Placental epithelial cell (primary cell): Measurements from ENCODE around the gene ODAD3. TPM values are rescaled to one million over a fixed set of nuclear protein-coding genes. Genes with fewer than 3 reads are reported as not detected.

ENCODE experiments used
- small RNA-seq: library from RNA; depleted of rRNA; stranded (forward); fragments of <200 nt; gene quantifications from one replicate; pipeline ENCODE3, GENCODE V24; 2012
- total RNA-seq: library from RNA; depleted of rRNA; stranded (reverse); fragments of >200 nt; gene quantifications from 2 replicates; pipeline ENCODE4 v1.2.3, GENCODE V29; 2012

ODAD3 gene
- total RNA-seq = under 0.01 TPM in 1 of 2 replicates, not detected in the other

GRCh38 chr19:11435057-11435832, at the start of gene ODAD3, which contains the start of gene PRKCSH:
Gene ODAD3 (minus strand): TSS chr19:11435121. CDS start chr19:11435016, 105 bp downstream.
Gene PRKCSH (plus strand): TSS chr19:11435635. CDS start chr19:11436118, 483 bp downstream.

GRCh38 chr19:11480715-11481533, 46.0 kb upstream of the ODAD3 start, which contains the start of gene ELAVL3:
Gene ELAVL3 (minus strand): TSS chr19:11481046. CDS start chr19:11480608, 438 bp downstream.

GRCh38 chr19:11418549-11419506, 16.1 kb downstream of the ODAD3 start, which contains the start of gene RGL3:
Gene RGL3 (minus strand): TSS chr19:11419314. CDS start chr19:11419278, 36 bp downstream.

GRCh38 chr19:11374433-11375142, 60.3 kb downstream of the ODAD3 start, which contains the start of gene SWSAP1:
Gene SWSAP1 (plus strand): TSS chr19:11374666. CDS start chr19:11374681, 15 bp downstream.

Small RNA genes within 50 kb of the gene (small RNA-seq; reads per million reads assigned to genes)
- gene RF00019 = not detected

Other genes with a start within 250 kb of the ODAD3 start
- gene KANK2, start 237.6 kb downstream of the ODAD3 start, total RNA-seq = 173 and 210 TPM in 2 replicates
- gene ANGPTL8, start 195.5 kb downstream of the ODAD3 start, total RNA-seq = 0.33 TPM in 1 of 2 replicates, not detected in the other
- gene DOCK6, start 172.6 kb downstream of the ODAD3 start, total RNA-seq = 29.5 and 34.2 TPM in 2 replicates
- not detected in 2 replicates for gene TSPAN16, start 139.0 kb downstream of the ODAD3 start, total RNA-seq
- 29.8 and 39.9 TPM in 2 replicates for gene RAB3D, start 95.5 kb downstream of the ODAD3 start, total RNA-seq
- gene TMEM205, start 88.9 kb downstream of the ODAD3 start, total RNA-seq = 82.8 and 118 TPM in 2 replicates
- 14.9 and 15.3 TPM in 2 replicates for gene CCDC159, start 88.6 kb downstream of the ODAD3 start, total RNA-seq
- gene PLPPR2, start 79.7 kb downstream of the ODAD3 start, total RNA-seq = 14.1 and 15.9 TPM in 2 replicates
- 1.8 and 2.7 TPM in 2 replicates for gene SWSAP1, start 60.5 kb downstream of the ODAD3 start, total RNA-seq
- gene EPOR, start 50.8 kb downstream of the ODAD3 start, total RNA-seq = 1.6 and 2.4 TPM in 2 replicates
- gene RGL3, start 15.8 kb downstream of the ODAD3 start, total RNA-seq = 2.4 TPM in 1 of 2 replicates, not detected in the other
- gene PRKCSH, start 514 bp upstream of the ODAD3 start, total RNA-seq = 124 and 132 TPM in 2 replicates
- gene ELAVL3, start 45.9 kb upstream of the ODAD3 start, total RNA-seq = not detected in 2 replicates
- 6.7 and 8.0 TPM in 2 replicates for gene ZNF653, start 70.7 kb upstream of the ODAD3 start, total RNA-seq
- 52.6 and 78.1 TPM in 2 replicates for gene ECSIT, start 94.0 kb upstream of the ODAD3 start, total RNA-seq
- gene CNN1, start 103.7 kb upstream of the ODAD3 start, total RNA-seq = 4.7 and 10.7 TPM in 2 replicates
- gene ELOF1, start 124.1 kb upstream of the ODAD3 start, total RNA-seq = 14.9 and 36.8 TPM in 2 replicates
- 0.79 and 2.1 TPM in 2 replicates for gene ACP5, start 142.5 kb upstream of the ODAD3 start, total RNA-seq
- 20.5 and 23.9 TPM in 2 replicates for gene ZNF627, start 162.4 kb upstream of the ODAD3 start, total RNA-seq